Prostate gland (tissue), 2 donors: ENCODE data around the gene HYAL4.

Source experiments
- POLR2A ChIP-seq: fragments of 450-650 bp; IDR thresholded peaks from one replicate; pipeline ENCODE4 v1.6.1; 2016; ENCODE audit warnings: antibody characterized with exemption, mild to moderate bottlenecking
- TF ChIP-seq, protein P1 (sequence below), 4 experiments: fragments of 200-600 bp in 2 of 4; fragments of 450-650 bp in 2 of 4; sonication (generic) in 2 of 4; IDR thresholded peaks; 1 replicate in 3 of 4; 2 replicates in 1 of 4; pipeline ENCODE4 v1.5.1; 2016 to 2019; ENCODE audit warnings: antibody characterized with exemption in 4 of 4, mild to moderate bottlenecking in 2 of 4, moderate library complexity in 2 of 4

DNA sequence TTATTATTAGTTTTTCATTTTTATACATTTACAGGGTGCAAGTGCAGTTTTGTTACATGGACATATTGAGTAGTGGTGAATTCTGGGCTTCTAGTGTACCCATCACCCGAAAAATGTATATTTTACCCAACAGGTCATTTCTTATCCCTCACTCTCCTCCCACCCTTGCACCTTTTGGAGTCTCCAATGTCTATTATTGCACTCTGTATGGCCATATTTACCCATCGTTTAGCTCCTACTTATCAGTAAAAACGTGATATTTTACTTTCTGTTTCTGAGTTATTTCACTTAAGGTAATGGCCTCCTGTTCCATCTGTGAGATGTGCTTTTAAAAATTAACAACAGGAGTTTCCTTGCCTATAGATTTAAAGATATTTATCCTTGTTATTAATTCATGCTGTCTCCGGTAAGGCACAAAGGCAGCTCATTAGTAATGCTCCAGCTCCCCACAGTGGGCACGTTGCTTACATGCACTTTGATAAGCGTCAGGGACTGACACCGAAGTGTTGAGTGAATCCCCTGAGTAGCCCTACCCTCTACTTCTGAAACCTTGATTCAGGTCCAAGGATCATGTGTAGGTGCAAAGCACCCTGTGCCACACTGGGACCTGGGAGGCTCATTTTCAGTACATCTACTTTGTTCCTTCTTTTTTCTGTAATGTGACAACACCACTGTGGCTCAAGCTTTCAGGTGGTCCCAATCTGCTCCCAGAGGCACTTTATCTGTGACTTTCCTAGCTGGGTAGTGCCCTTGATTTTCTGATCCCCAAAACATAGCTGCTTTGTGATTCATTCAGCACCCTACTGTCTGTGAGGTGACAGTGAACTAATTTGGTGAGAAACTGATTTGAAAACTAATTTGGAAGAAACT is 27.3 kb downstream of the HYAL4 start:
- TF ChIP-seq, protein P1, sequence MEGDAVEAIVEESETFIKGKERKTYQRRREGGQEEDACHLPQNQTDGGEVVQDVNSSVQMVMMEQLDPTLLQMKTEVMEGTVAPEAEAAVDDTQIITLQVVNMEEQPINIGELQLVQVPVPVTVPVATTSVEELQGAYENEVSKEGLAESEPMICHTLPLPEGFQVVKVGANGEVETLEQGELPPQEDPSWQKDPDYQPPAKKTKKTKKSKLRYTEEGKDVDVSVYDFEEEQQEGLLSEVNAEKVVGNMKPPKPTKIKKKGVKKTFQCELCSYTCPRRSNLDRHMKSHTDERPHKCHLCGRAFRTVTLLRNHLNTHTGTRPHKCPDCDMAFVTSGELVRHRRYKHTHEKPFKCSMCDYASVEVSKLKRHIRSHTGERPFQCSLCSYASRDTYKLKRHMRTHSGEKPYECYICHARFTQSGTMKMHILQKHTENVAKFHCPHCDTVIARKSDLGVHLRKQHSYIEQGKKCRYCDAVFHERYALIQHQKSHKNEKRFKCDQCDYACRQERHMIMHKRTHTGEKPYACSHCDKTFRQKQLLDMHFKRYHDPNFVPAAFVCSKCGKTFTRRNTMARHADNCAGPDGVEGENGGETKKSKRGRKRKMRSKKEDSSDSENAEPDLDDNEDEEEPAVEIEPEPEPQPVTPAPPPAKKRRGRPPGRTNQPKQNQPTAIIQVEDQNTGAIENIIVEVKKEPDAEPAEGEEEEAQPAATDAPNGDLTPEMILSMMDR (IDR thresholded peaks at IDR 0.05) = peak in 2 of 4 experiments; percentile 54 to 58
- TF ChIP-seq POLR2A = no peak
